K562 (cell line): ENCODE results near the gene PAQR4. TPM values are rescaled to one million over a fixed set of nuclear protein-coding genes. Genes with fewer than 3 reads are reported as not detected.

Experiments used
- ATAC-seq: fragments of 200-7000 bp; cut with Tn5 transposase; 3 replicates; pipeline ENCODE4 v1.9.1; 2020; ENCODE audit warnings: moderate library complexity
- BruUV-seq: library from RNA; stranded (reverse); fragments of 400-500 nt; replicated peaks from 2 replicates; lab custom pipeline; 2021; lab: Mats Ljungman, UMichigan
- CTCF ChIA-PET: fragments of 300-600 bp; formaldehyde crosslinking; extraction: SDS; loops from one replicate; lab custom pipeline; 2021; ENCODE audit warnings: low intra/inter-chr PET ratio; lab: Yijun Ruan, JAX
- POLR2A ChIA-PET: fragments of 300-600, 350-650 bp; sonication (Branson Sonifier 250); formaldehyde crosslinking; extraction: SDS; loops from one replicate; lab custom pipeline; 2021; ENCODE audit warnings: antibody characterized with exemption, inconsistent platforms; lab: Yijun Ruan, JAX
- DNase-seq, 4 experiments: peaks; one replicate each; pipeline versions ENCODE4 v3.0.0 to v3.0.0-alpha.2; 2011 to 2018; ENCODE audit warnings: low spot score in 3 of 4, mixed read lengths in 3 of 4; ENCODE audit errors: extremely low read depth in 1 of 4
- FAIRE-seq: peaks from 2 replicates; lab custom pipeline; 2011; peaks lifted over from hg19 to GRCh38; lab: Jason Lieb, UNC
- H2AFZ ChIP-seq: 2 replicates; pipeline ENCODE4 v1.6.0; 2011; ENCODE audit warnings: low read depth, low read length, control low read depth, inconsistent platforms
- H3K27ac ChIP-seq: fragments of 200-600 bp; 3 replicates; pipeline ENCODE4 v1.8.0; 2011; ENCODE audit warnings: low read depth, mild to moderate bottlenecking, control low read depth, inconsistent platforms, low read length, moderate library complexity, mixed read lengths; ENCODE audit errors: extremely low read depth
- H3K27me3 ChIP-seq, 2 experiments: fragments of 300-600 bp in 1 of 2; 2 replicates in 1 of 2; 3 replicates in 1 of 2; pipeline versions ENCODE4 v1.6.0 to v1.8.0; 2011; ENCODE audit warnings: inconsistent platforms in 2 of 2, low read length in 2 of 2, mild to moderate bottlenecking in 1 of 2, mixed read lengths in 1 of 2, moderate library complexity in 1 of 2; ENCODE audit not compliant: control insufficient read depth in 2 of 2, insufficient read depth in 2 of 2
- H3K36me3 ChIP-seq: fragments of 300-600 bp; 3 replicates; pipeline ENCODE4 v1.8.0; 2011; ENCODE audit warnings: mild to moderate bottlenecking, low read length, inconsistent platforms; ENCODE audit not compliant: control insufficient read depth, insufficient read depth
- H3K4me1 ChIP-seq, 2 experiments: fragments of 200-600 bp in 1 of 2; replicated peaks in 1 of 2; 2 replicates in 1 of 2; 3 replicates in 1 of 2; pipeline versions ENCODE4 v1.5.1 to v1.8.0; 2011; ENCODE audit warnings: inconsistent platforms in 2 of 2, low read length in 2 of 2, mild to moderate bottlenecking in 1 of 2, mixed read lengths in 1 of 2, moderate library complexity in 1 of 2; ENCODE audit not compliant: control insufficient read depth in 2 of 2, insufficient read depth in 2 of 2
- H3K4me2 ChIP-seq: 2 replicates; pipeline ENCODE4 v1.6.1; 2011; ENCODE audit warnings: low read length, control low read depth, inconsistent platforms, mixed read lengths; ENCODE audit not compliant: insufficient read depth
- H3K4me3 ChIP-seq: fragments of 200-600 bp; sonication (generic), shearing (Covaris generic); 2 replicates; pipeline ENCODE4 v1.5.1; 2016; ENCODE audit warnings: control low read depth, inconsistent platforms
- H3K79me2 ChIP-seq: fragments of 200-600 bp; 3 replicates; pipeline ENCODE4 v1.8.0; 2011; ENCODE audit warnings: low read length, inconsistent platforms; ENCODE audit not compliant: control insufficient read depth, insufficient read depth
- H3K9ac ChIP-seq, 2 experiments: 2 replicates each; pipeline versions ENCODE4 v1.6.0 to v1.6.1; 2011; ENCODE audit warnings: low read depth in 2 of 2, low read length in 2 of 2, control low read depth in 1 of 2, inconsistent platforms in 1 of 2, mild to moderate bottlenecking in 1 of 2, mixed read lengths in 1 of 2; ENCODE audit not compliant: insufficient read depth in 1 of 2
- H3K9me1 ChIP-seq: one replicate; pipeline ENCODE4 v1.6.0; 2011; ENCODE audit warnings: inconsistent platforms, mild to moderate bottlenecking, low read length, moderate library complexity; ENCODE audit not compliant: control insufficient read depth, insufficient read depth
- H3K9me3 ChIP-seq: replicated peaks from 2 replicates; pipeline ENCODE4 v1.5.1; 2011; ENCODE audit warnings: low read depth, low read length, inconsistent platforms; ENCODE audit not compliant: control insufficient read depth, insufficient read depth
- H4K20me1 ChIP-seq: replicated peaks from 2 replicates; pipeline ENCODE4 v1.6.1; 2011; ENCODE audit warnings: low read length, inconsistent platforms, mixed read lengths; ENCODE audit not compliant: control insufficient read depth, insufficient read depth
- ARID3B ChIP-seq: fragments of 250-450 bp; sonication (Bioruptor Pico); IDR thresholded peaks from 2 replicates; pipeline ENCODE4 v1.4.0; 2020; ENCODE audit warnings: borderline replicate concordance
- C11orf30 ChIP-seq: fragments of 450-650 bp; IDR thresholded peaks from 2 replicates; pipeline ENCODE4 v1.6.1; 2016; ENCODE audit warnings: low read depth, mild to moderate bottlenecking
- HLTF ChIP-seq: fragments of 450-650 bp; IDR thresholded peaks from 2 replicates; pipeline ENCODE4 v1.6.1; 2016
- JUNB ChIP-seq: fragments of 450-650 bp; formaldehyde crosslinking; conservative IDR thresholded peaks from 2 replicates; pipeline ENCODE4 v1.4.0; 2020; ENCODE audit warnings: mild to moderate bottlenecking
- NCOA1 ChIP-seq: fragments of 450-650 bp; IDR thresholded peaks from 2 replicates; pipeline ENCODE4 v1.6.1; 2016; ENCODE audit warnings: low read depth
- NR2C2 ChIP-seq, 2 experiments: fragments of 200-800 bp in 1 of 2; sonication (Bioruptor generic) in 1 of 2; sonication (generic) in 1 of 2; formaldehyde crosslinking in 1 of 2; IDR thresholded peaks; 2 replicates each; pipeline versions ENCODE4 v1.6.1 to v1.8.0; 2016 to 2022; ENCODE audit warnings: mild to moderate bottlenecking in 1 of 2, missing compliant biosample characterization in 1 of 2, missing genetic modification characterization in 1 of 2, missing genetic modification reagents in 1 of 2
- PATZ1 ChIP-seq: fragments of 250-450 bp; sonication (Bioruptor Pico); IDR thresholded peaks from 2 replicates; pipeline ENCODE4 v1.5.0; 2020; ENCODE audit warnings: mild to moderate bottlenecking, borderline replicate concordance
- PREB ChIP-seq: sonication (generic); formaldehyde crosslinking; IDR thresholded peaks from 2 replicates; pipeline ENCODE4 v1.8.1; 2023; ENCODE audit warnings: mild to moderate bottlenecking, missing genetic modification reagents
- RBM39 ChIP-seq: fragments of 200-400 bp; formaldehyde crosslinking; optimal IDR thresholded peaks from 2 replicates; pipeline ENCODE3; 2018; ENCODE audit warnings: low read depth, low read length
- ZBTB26 ChIP-seq: fragments of 450-650 bp; formaldehyde crosslinking; IDR thresholded peaks from 2 replicates; pipeline ENCODE4 v1.4.0; 2022; ENCODE audit warnings: missing genetic modification characterization
- WGBS: fragments of 100-300 bp; shearing (Covaris generic); methylation state at CpG from one replicate; pipeline ENCODE4 v1.1.6; 2016; ENCODE audit warnings: low coverage, mixed read lengths; ENCODE audit not compliant: insufficient coverage; ENCODE audit errors: missing lambda C conversion rate; 5-methylcytosine and 5-hydroxymethylcytosine counted together
- in situ Hi-C: fragments of 300-500 bp; cut with MboI; formaldehyde crosslinking; loops from 4 replicates; pipeline ENCODE4 v1.15.0; 2018; ENCODE audit warnings: inconsistent platforms, mixed read lengths
- intact Hi-C: fragments of 100-400 bp; cut with micrococcal nuclease; formaldehyde crosslinking; loops from 2 replicates; pipeline ENCODE4 v1.14.2; 2022
- polyA plus RNA-seq, 8 experiments: library from polyadenylated mRNA; depleted of rRNA in 4 of 8; stranded (reverse) in 5 of 8; unstranded in 3 of 8; fragments of >200 nt; fragmentation: Nextera tagmentation in 2 of 8; fragmentation: Illumina TruSeq in 1 of 8; extraction: Ambion mirVana in 2 of 8; extraction: Trizol in 1 of 8; gene quantifications; 2 replicates each; pipeline versions ENCODE4 v1.2.1 to v1.2.3, GENCODE V29; 2011 to 2014; ENCODE audit warnings: inconsistent platforms in 1 of 8, missing spikeins in 1 of 8
- total RNA-seq, 7 experiments: library from RNA; depleted of rRNA in 6 of 7; stranded (reverse); fragments of >200 nt in 6 of 7; fragmentation: Illumina TruSeq in 2 of 7; extraction: Trizol in 2 of 7; gene quantifications; 2 replicates each; pipeline versions ENCODE4 v1.2.1 to v1.2.3, GENCODE V29; 2011 to 2021; ENCODE audit warnings: low replicate concordance in 1 of 7
- TF ChIP-seq, protein P1 (sequence below), 2 experiments: fragments of 450-650 bp in 1 of 2; sonication (generic) in 1 of 2; formaldehyde crosslinking; conservative IDR thresholded peaks; 2 replicates each; pipeline versions ENCODE4 v1.4.0 to v1.8.1; 2020 to 2022; ENCODE audit warnings: mild to moderate bottlenecking in 1 of 2, missing genetic modification reagents in 1 of 2

Gene PAQR4
- total and polyA plus RNA-seq, 9 of the 15 experiments (the other 6 are each of a cell fraction or from before 2014, with no cell fraction given): 0.62 to 40.4 (median 19.5) TPM

- TF ChIP-seq C11orf30 (no peak), NR2C2 (CRISPR knock-in tag; IDR thresholded peaks at IDR 0.05) (0 out of 2 replicates have a peak, but pooled peaks have one; percentile 33), NR2C2 (tag; IDR thresholded peaks at IDR 0.05) (peak; percentile 97), JUNB (no peak)
- TF ChIP-seq, protein P1, sequence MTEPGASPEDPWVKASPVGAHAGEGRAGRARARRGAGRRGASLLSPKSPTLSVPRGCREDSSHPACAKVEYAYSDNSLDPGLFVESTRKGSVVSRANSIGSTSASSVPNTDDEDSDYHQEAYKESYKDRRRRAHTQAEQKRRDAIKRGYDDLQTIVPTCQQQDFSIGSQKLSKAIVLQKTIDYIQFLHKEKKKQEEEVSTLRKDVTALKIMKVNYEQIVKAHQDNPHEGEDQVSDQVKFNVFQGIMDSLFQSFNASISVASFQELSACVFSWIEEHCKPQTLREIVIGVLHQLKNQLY (CRISPR knock-in tag; conservative IDR thresholded peaks at IDR 0.05): 0 out of 4 replicates have a peak, but pooled peaks of 1 of the 2 experiments have one; percentile 52
Observed at GRCh38 chr16:2981177-2981898, 12.2 kb downstream of the PAQR4 start (continued).

DNA sequence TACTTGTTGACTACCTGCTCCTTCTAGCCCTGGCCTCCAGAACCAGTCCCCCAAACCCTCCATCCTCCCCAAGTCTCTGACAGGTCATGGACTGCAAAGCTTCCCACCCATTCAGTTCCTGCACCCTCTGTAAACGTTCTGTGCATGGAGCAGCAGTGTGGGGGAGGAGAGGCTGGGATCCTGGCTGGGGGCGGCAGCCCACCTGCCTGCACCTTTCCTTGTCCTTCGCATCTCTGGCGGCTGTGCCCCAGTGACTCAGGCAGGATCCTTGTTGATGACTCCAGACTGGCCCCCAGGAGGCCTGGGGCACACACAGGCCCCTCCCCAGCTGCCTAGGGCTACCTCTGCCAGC, 12.7 kb downstream of the PAQR4 start:
- FAIRE-seq: no peak
- Histone ChIP-seq H3K4me1 (peaks cover 19 to 77% of the 10 kb centered on the region in 2 experiments), H3K9me1 (no peaks in the 10 kb centered on the region), H3K4me3 (peak overlapping the region; percentile 63), H3K9me3 (no peaks in the 10 kb centered on the region), H4K20me1 (no peaks in the 10 kb centered on the region), H3K9ac (peak overlapping the region; percentile 97 to 100), H3K4me2 (peak overlapping the region; percentile 97), H3K36me3 (peaks cover 26% of the 10 kb centered on the region; the same call in 2 of the 3 replicates), H3K79me2 (peaks cover 41% of the 10 kb centered on the region), H2AFZ (peak overlapping the region; percentile 72), H3K27me3 (no peaks in the 10 kb centered on the region), H3K27ac (peak overlapping the region; percentile 99)
- BruUV-seq: no TSS peak
- peak; percentile 49 to 69 (median 52) for DNase-seq
- ChIA-PET CTCF (interaction anchor here (0.5 to 0.6 kb wide), 2 partner anchors 106 to 1326 kb away, joined by 3 to 6 read pairs; no protein-coding TSS in a partner anchor), POLR2A (interaction anchor here (0.8 to 3.5 kb wide), 9 partner anchors 9 to 98 kb away, joined by 3 to 23 read pairs (median 4); partner anchors contain the start of genes FLYWCH2 and PAQR4)
- in situ Hi-C loops: no loop called here
- intact Hi-C loops: loop anchor here (2.0 to 5.0 kb wide), 4 partner anchors 13 to 110 kb away; partner anchors contain the start of gene PAQR4
- peak; percentile 5 for ATAC-seq
- 0% methylated on average over 4 of the region's 4 CpGs for WGBS
- TF ChIP-seq ARID3B (CRISPR knock-in tag) (0 out of 2 replicates have a peak, but pooled peaks have one; percentile 51), NCOA1 (no peak; the same call in 1 of the 2 replicates), RBM39 (no peak), HLTF (no peak; the same call in 1 of the 2 replicates), ZBTB26 (CRISPR knock-in tag) (no peak), PREB (CRISPR knock-in tag) (no peak), PATZ1 (no peak)
